ENCODE measurements around the gene C2CD4B. TPM values are rescaled to one million over a fixed set of nuclear protein-coding genes. Genes with fewer than 3 reads are reported as not detected.

Gene C2CD4B
- total and polyA plus RNA-seq, 4 donors, result 0.17 to 1.8 (median 0.66) TPM

GRCh38 chr15:62118520-62119226 is 46.4 kb downstream of the C2CD4B start:
- peaks cover 0 to 4% (median 0%) of the 10 kb centered on the region in 4 donors for H3K4me1 ChIP-seq (ENCODE audit: control insufficient read depth in 4 of 4, insufficient read depth in 4 of 4, low read length in 3 of 4)

GRCh38 chr15:62115847-62116246 is 49.2 kb downstream of the C2CD4B start:
- no peak for DNase-seq (ENCODE audit: low spot score)
- no peak overlapping the region for H3K9ac ChIP-seq (ENCODE audit: low read depth in 1 of 2, low read length in 2 of 2)
- H3K4me1 ChIP-seq (ENCODE audit: control insufficient read depth in 4 of 4, insufficient read depth in 4 of 4, low read length in 3 of 4), result peaks cover 0 to 24% (median 2%) of the 10 kb centered on the region in 4 donors
- WGBS, result 4% methylated on average over 1 of the region's 1 CpG
- no peaks in the 10 kb centered on the region for H3K36me3 ChIP-seq (ENCODE audit: control insufficient read depth in 4 of 4, insufficient read depth in 3 of 4, low read depth in 1 of 4, low read length in 3 of 4)
- no peaks in the 10 kb centered on the region for H3K9me3 ChIP-seq (ENCODE audit: control insufficient read depth in 4 of 4, low read length in 3 of 4)
- peak overlapping the region; percentile 44 to 65 for H3K27ac ChIP-seq (ENCODE audit: low read depth in 1 of 2, low read length in 2 of 2)
- H3K4me3 ChIP-seq (ENCODE audit: low read depth in 1 of 3, low read length in 3 of 3), result no peak overlapping the region
- no peaks in the 10 kb centered on the region for H3K27me3 ChIP-seq (ENCODE audit: control insufficient read depth in 4 of 4, insufficient read depth in 4 of 4, low read length in 3 of 4)
- no peak for TF ChIP-seq GABPA (IDR thresholded peaks at IDR 0.05 in 1 of 2, conservative IDR thresholded peaks at IDR 0.05 in 1 of 2)
- TF ChIP-seq JUND (IDR thresholded peaks at IDR 0.05), result no peak

More at GRCh38 chr15:62118520-62119226, 46.4 kb downstream of the C2CD4B start:
- Histone ChIP-seq H3K27me3 (ENCODE audit: control insufficient read depth in 4 of 4, insufficient read depth in 4 of 4, low read length in 3 of 4) (no peaks in the 10 kb centered on the region), H3K27ac (ENCODE audit: low read depth in 1 of 2, low read length in 2 of 2) (peak overlapping the region; percentile 55 to 65), H3K9me3 (ENCODE audit: control insufficient read depth in 4 of 4, low read length in 3 of 4) (no peaks in the 10 kb centered on the region), H3K36me3 (ENCODE audit: control insufficient read depth in 4 of 4, insufficient read depth in 3 of 4, low read depth in 1 of 4, low read length in 3 of 4) (no peaks in the 10 kb centered on the region), H3K9ac (ENCODE audit: low read depth in 1 of 2, low read length in 2 of 2) (no peak overlapping the region), H3K4me3 (ENCODE audit: low read depth in 1 of 3, low read length in 3 of 3) (no peak overlapping the region)
- 85% methylated on average over 7 of the region's 7 CpGs for WGBS
- no peak for TF ChIP-seq TAF1 (conservative IDR thresholded peaks at IDR 0.05)
- TF ChIP-seq GABPA (IDR thresholded peaks at IDR 0.05 in 1 of 2, conservative IDR thresholded peaks at IDR 0.05 in 1 of 2), result no peak
- TF ChIP-seq NR2F2 (IDR thresholded peaks at IDR 0.05), result no peak
- no peak for DNase-seq (ENCODE audit: low spot score)

Other genes with a start within 250 kb of the C2CD4B start
- gene VPS13C, start 104.8 kb downstream of the C2CD4B start, total RNA-seq, result 10 to 100 TPM; 25.8 to 42.0 TPM
- gene VPS13C, start 104.8 kb downstream of the C2CD4B start, polyA plus RNA-seq, result 1 to 10 TPM; 5.4 to 9.1 TPM
- under 1 TPM in 1 of 2 donors, not detected in 1; under 0.01 TPM for gene C2CD4A, start 98.3 kb downstream of the C2CD4B start, total RNA-seq
- under 1 TPM in 1 of 2 donors, not detected in 1; 0.02 TPM for gene C2CD4A, start 98.3 kb downstream of the C2CD4B start, polyA plus RNA-seq
- gene TLN2, start 225.3 kb upstream of the C2CD4B start, total RNA-seq, result 10 to 100 TPM; 10.8 to 23.1 TPM
- gene TLN2, start 225.3 kb upstream of the C2CD4B start, polyA plus RNA-seq, result 10 to 100 TPM in 1 of 2 donors, 1 to 10 TPM in 1; 3.9 to 14.5 TPM